Fibroblast of upper back skin (primary cell): Measurements from ENCODE around the gene ME1.
"Not testable (repeated sequence)": the region's sequence is repeated elsewhere in the genome, so short reads cannot be mapped to it uniquely, and the experiment has no call there.

Experiments
- DNase-seq: peaks from one replicate; pipeline ENCODE4 v3.0.0-alpha.2; 2013

ME1 gene

GRCh38 chr6:83431545-83432155 is 799 bp upstream of the ME1 start:
- no peak for DNase-seq

GRCh38 chr6:83429857-83430610 is 817 bp downstream of the ME1 start:
- peak; percentile 34 for DNase-seq

GRCh38 chr6:83429269-83429668 is 1.6 kb downstream of the ME1 start:
- no peak for DNase-seq

GRCh38 chr6:83424392-83425018 is 6.3 kb downstream of the ME1 start:
- no peak for DNase-seq

GRCh38 chr6:83417880-83418663 is 12.8 kb downstream of the ME1 start:
- DNase-seq = peak; percentile 56

- DNase-seq = no peak
These were observed 17.8 kb downstream of the ME1 start for GRCh38 chr6:83413068-83413467.

GRCh38 chr6:83411731-83412130 is 19.1 kb downstream of the ME1 start:
- no peak for DNase-seq

- no peak for DNase-seq
These were observed 27.7 kb downstream of the ME1 start for GRCh38 chr6:83403191-83403590.

- DNase-seq = no peak
These were observed 41.2 kb downstream of the ME1 start for GRCh38 chr6:83389606-83390005.

- peak; percentile 16 for DNase-seq
These were observed 45.4 kb downstream of the ME1 start for GRCh38 chr6:83385473-83385872.

GRCh38 chr6:83384751-83385150 is 46.1 kb downstream of the ME1 start:
- no peak for DNase-seq

GRCh38 chr6:83381949-83382348 is 48.9 kb downstream of the ME1 start:
- no peak for DNase-seq

GRCh38 chr6:83378621-83379388 is 52.0 kb downstream of the ME1 start:
- DNase-seq = peak; percentile 80

- peak; percentile 83 for DNase-seq
These were observed 59.4 kb downstream of the ME1 start for GRCh38 chr6:83371423-83371822.

- DNase-seq = peak; percentile 76
These were observed 60.3 kb downstream of the ME1 start for GRCh38 chr6:83370567-83370966.

GRCh38 chr6:83369692-83370091 is 61.2 kb downstream of the ME1 start:
- no peak for DNase-seq

- DNase-seq = no peak
These were observed 62.3 kb downstream of the ME1 start for GRCh38 chr6:83368577-83368976.

GRCh38 chr6:83367104-83367503 is 63.7 kb downstream of the ME1 start:
- DNase-seq = no peak

- peak; percentile 84 for DNase-seq
These were observed 64.9 kb downstream of the ME1 start for GRCh38 chr6:83365931-83366330.

GRCh38 chr6:83362349-83362748 is 68.5 kb downstream of the ME1 start:
- not testable (repeated sequence) for DNase-seq

- DNase-seq = no peak
These were observed 71.2 kb downstream of the ME1 start for GRCh38 chr6:83359638-83360037.

GRCh38 chr6:83354747-83355146 is 76.1 kb downstream of the ME1 start:
- DNase-seq = no peak
